NCI-H446 treated with DMSO at 0.1 percent for 48 hours (cell line): ENCODE data around the gene C18orf63.
"Not testable (repeated sequence)": the region's sequence is repeated elsewhere in the genome, so short reads cannot be mapped to it uniquely, and the experiment has no call there.

Experiments
- DNase-seq: peaks from one replicate; lab custom pipeline; 2025; lab: John Stamatoyannopoulos, UW

The C18orf63 gene

GRCh38 chr18:74286106-74286855 is 29.4 kb upstream of the C18orf63 start:
- DNase-seq: no peak

- no peak for DNase-seq
Observed at GRCh38 chr18:74286856-74287255, 28.8 kb upstream of the C18orf63 start.

GRCh38 chr18:74288041-74288440 is 27.6 kb upstream of the C18orf63 start:
- no peak for DNase-seq

GRCh38 chr18:74288730-74289129 is 26.9 kb upstream of the C18orf63 start:
- DNase-seq: no peak

- DNase-seq: no peak
Observed at GRCh38 chr18:74289137-74289536, 26.5 kb upstream of the C18orf63 start.

- DNase-seq: no peak
Observed at GRCh38 chr18:74290021-74290420, 25.6 kb upstream of the C18orf63 start.

- no peak for DNase-seq
Observed at GRCh38 chr18:74290794-74291471, 24.7 kb upstream of the C18orf63 start.

- DNase-seq: no peak
Observed at GRCh38 chr18:74291472-74291770, 24.2 kb upstream of the C18orf63 start.

GRCh38 chr18:74291771-74292540 is 23.7 kb upstream of the C18orf63 start, which contains the start of gene CYB5A:
Gene CYB5A, minus strand, starts transcription at chr18:74291963. Its CDS starts 88 bp downstream, at chr18:74291875.
- peak; percentile 87 for DNase-seq

GRCh38 chr18:74292541-74292858 is 23.1 kb upstream of the C18orf63 start:
- DNase-seq: no peak

- not testable (repeated sequence) for DNase-seq
Observed at GRCh38 chr18:74292982-74293381, 22.7 kb upstream of the C18orf63 start.

- no peak for DNase-seq
Observed at GRCh38 chr18:74294526-74294925, 21.1 kb upstream of the C18orf63 start.

- no peak for DNase-seq
Observed at GRCh38 chr18:74299162-74299561, 16.5 kb upstream of the C18orf63 start.

GRCh38 chr18:74299746-74300145 is 15.9 kb upstream of the C18orf63 start:
- DNase-seq: no peak

GRCh38 chr18:74303306-74303705 is 12.3 kb upstream of the C18orf63 start:
- no peak for DNase-seq

GRCh38 chr18:74303936-74304335 is 11.7 kb upstream of the C18orf63 start:
- no peak for DNase-seq

GRCh38 chr18:74310411-74310810 is 5.2 kb upstream of the C18orf63 start:
- no peak for DNase-seq

GRCh38 chr18:74311000-74311399 is 4.6 kb upstream of the C18orf63 start:
- DNase-seq: no peak

- DNase-seq: no peak
Observed at GRCh38 chr18:74314759-74315463, 728 bp upstream of the C18orf63 start.

- DNase-seq: no peak
Observed at GRCh38 chr18:74316257-74317170, 875 bp downstream of the C18orf63 start.

- no peak for DNase-seq
Observed at GRCh38 chr18:74326231-74326630, 10.6 kb downstream of the C18orf63 start.
